ENCODE results near the gene SSPN.

Gene SSPN, protein sequence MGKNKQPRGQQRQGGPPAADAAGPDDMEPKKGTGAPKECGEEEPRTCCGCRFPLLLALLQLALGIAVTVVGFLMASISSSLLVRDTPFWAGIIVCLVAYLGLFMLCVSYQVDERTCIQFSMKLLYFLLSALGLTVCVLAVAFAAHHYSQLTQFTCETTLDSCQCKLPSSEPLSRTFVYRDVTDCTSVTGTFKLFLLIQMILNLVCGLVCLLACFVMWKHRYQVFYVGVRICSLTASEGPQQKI

DNA sequence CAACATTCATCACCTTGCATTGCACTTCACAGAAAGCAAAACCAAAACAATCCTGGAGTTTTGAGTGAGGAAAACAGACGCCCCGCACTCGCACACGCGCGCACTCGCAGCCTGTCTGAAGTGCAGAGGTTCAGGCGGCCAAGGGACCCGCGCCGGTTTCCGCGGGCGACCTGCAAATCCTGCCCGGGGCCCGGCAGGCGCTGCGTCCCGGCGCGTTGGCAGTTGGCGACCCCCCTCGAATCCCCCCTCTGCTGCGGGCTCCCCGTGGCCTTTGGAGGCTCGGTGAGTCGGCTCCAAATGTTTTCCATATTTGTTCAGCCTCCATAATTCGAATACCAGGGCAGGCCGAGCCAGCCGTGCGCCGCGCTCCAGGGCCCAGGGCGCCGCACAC is at the start of gene SSPN:
Gene SSPN, plus strand, starts transcription at position 324 of the 391 bp plus-strand sequence. CDS start 100 bp downstream, outside the sequence.
- Mint-ChIP-seq H3K9me3 (no peaks in the 10 kb centered on the region), H3K27ac (no peak within 1 kb of the TSS), H3K27me3 (ENCODE audit: low read depth, poor library complexity) (peaks cover 54% of the 10 kb centered on the region), H3K4me3 (peak within 1 kb of the TSS; percentile 90), H3K4me1 (no peaks in the 10 kb centered on the region), H3K36me3 (ENCODE audit: low read depth) (no peaks in the 10 kb centered on the region)
- TF ChIP-seq, protein P1, sequence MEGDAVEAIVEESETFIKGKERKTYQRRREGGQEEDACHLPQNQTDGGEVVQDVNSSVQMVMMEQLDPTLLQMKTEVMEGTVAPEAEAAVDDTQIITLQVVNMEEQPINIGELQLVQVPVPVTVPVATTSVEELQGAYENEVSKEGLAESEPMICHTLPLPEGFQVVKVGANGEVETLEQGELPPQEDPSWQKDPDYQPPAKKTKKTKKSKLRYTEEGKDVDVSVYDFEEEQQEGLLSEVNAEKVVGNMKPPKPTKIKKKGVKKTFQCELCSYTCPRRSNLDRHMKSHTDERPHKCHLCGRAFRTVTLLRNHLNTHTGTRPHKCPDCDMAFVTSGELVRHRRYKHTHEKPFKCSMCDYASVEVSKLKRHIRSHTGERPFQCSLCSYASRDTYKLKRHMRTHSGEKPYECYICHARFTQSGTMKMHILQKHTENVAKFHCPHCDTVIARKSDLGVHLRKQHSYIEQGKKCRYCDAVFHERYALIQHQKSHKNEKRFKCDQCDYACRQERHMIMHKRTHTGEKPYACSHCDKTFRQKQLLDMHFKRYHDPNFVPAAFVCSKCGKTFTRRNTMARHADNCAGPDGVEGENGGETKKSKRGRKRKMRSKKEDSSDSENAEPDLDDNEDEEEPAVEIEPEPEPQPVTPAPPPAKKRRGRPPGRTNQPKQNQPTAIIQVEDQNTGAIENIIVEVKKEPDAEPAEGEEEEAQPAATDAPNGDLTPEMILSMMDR (IDR thresholded peaks at IDR 0.05), result no peak
- peak; percentile 63 for DNase-seq

DNA sequence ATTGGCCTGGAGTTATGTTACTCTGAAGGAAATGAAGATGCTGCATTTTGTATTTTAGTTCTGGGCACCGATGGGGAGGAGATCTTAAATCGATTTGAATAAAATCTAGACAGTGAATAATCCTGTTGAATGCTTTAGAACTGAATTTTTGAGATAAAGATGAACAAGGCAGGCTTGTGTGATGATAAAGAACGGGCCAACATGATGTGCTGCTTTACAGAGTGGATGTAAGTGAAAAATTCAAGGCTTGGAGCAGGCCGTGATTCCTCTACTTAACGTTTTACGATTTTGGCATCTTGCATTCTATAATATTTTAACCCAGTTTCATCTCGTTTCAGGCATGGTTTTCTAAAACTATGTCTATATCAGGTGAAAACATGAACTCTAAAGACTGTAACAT is 47.1 kb upstream of the SSPN start:
- Mint-ChIP-seq H3K4me3 (no peak overlapping the region), H3K4me1 (no peaks in the 10 kb centered on the region), H3K9me3 (no peaks in the 10 kb centered on the region), H3K27ac (no peak overlapping the region), H3K27me3 (ENCODE audit: low read depth, poor library complexity) (peaks cover 10% of the 10 kb centered on the region), H3K36me3 (ENCODE audit: low read depth) (no peaks in the 10 kb centered on the region)
- DNase-seq, result no peak
- TF ChIP-seq, protein P1 (IDR thresholded peaks at IDR 0.05), result no peak

DNA sequence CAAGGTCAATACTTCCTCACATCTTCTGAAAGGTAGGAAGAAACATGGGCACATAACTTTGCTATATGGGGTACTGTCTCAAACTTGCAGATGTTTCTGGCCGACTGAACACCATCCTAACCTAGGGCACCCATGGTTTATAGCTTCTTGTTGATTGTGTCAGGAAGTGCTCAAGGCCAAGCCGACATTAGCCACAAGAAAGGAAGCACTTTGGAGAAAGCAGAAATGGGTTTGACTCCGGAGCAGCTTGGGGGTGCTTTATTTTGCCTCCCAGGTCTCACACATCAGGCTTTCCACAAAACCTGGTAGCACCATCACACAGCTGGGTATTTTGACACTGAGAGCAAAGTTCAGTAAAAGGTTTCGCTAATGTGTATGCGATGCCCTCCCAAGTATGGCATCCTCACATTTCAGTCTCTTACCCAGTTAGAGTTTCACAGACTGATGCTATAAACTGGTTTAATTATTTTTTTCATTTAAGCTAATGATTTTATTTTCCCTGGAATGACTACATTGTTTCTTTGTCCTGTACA is 45.3 kb upstream of the SSPN start:
- TF ChIP-seq, protein P1 (IDR thresholded peaks at IDR 0.05), result no peak
- no peak for DNase-seq
- no peaks in the 10 kb centered on the region for H3K36me3 Mint-ChIP-seq (ENCODE audit: low read depth)
- no peak overlapping the region for H3K4me3 Mint-ChIP-seq
- H3K27me3 Mint-ChIP-seq (ENCODE audit: low read depth, poor library complexity), result peaks cover 10% of the 10 kb centered on the region
- no peaks in the 10 kb centered on the region for H3K4me1 Mint-ChIP-seq
- no peak overlapping the region for H3K27ac Mint-ChIP-seq
- H3K9me3 Mint-ChIP-seq, result no peaks in the 10 kb centered on the region

DNA sequence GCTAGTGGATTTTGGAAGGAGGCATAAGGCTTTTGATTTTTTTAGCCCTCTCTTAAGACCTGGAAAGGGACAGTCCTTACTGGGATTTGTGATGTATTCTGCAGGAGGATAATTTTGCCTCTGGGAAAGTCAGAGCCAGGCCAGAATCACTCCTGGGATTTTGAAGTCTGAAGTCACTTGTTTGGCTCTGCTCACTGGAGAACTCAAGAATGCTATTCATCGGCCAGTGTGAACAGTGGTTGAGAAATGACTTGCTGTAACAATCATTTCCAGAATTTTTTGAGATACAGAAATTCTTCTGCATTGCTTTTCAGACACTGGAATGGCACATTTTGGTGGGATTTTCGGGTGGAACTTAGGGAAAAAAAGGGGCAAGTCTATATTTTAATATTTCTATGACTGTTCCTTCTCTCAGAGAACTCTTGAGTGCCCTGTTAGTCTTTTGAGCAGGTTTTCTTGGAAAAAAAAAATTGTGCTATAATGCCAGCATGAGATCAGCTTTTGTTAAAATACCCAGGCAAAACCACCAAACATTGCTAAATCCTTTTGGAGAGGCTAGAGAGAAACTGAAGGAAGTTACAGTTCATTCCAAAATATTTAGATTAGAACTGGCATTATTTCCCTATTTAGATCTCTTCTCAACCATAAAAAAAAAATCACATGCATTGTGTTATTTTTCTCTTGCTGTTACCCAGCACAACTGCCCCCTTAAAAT is 44.5 kb upstream of the SSPN start:
- peaks cover 7% of the 10 kb centered on the region for H3K27me3 Mint-ChIP-seq (ENCODE audit: low read depth, poor library complexity)
- no peaks in the 10 kb centered on the region for H3K36me3 Mint-ChIP-seq (ENCODE audit: low read depth)

DNA sequence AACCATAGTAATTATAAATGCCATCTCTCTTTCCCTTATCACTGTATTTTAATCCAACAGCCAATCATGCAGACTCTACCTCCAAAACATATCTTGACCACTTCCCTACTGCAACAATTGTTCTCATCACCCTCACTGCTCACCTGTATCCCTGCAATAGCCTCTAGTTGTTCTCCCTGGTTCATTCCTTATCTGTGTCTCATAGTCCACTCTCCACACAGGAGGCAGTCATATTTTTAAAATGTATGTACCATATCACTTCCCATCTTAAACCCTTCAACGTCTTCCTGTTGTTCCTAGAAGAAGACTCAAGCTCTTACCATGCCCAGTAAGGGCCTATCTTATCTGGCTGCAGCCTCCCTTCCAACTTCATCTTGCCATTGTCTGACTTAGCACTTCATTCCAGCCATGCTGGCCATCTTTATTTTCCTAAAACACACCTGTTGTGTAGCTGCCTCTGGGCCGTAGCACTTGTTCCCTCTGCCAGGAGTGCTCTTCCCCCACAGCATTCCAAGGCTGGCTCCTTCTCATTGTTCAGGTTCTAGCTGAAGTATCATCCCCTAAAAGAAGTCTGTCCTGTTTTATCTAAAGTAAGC is 42.8 kb upstream of the SSPN start:
- Mint-ChIP-seq H3K4me1 (no peaks in the 10 kb centered on the region), H3K27me3 (ENCODE audit: low read depth, poor library complexity) (peaks cover 4% of the 10 kb centered on the region), H3K27ac (no peak overlapping the region), H3K36me3 (ENCODE audit: low read depth) (no peaks in the 10 kb centered on the region), H3K4me3 (no peak overlapping the region), H3K9me3 (no peaks in the 10 kb centered on the region)
- TF ChIP-seq, protein P1 (IDR thresholded peaks at IDR 0.05), result no peak
- no peak for DNase-seq

More for the DNA sequence above, 44.5 kb upstream of the SSPN start:
- Mint-ChIP-seq H3K4me1 (no peaks in the 10 kb centered on the region), H3K4me3 (no peak overlapping the region), H3K9me3 (no peaks in the 10 kb centered on the region), H3K27ac (no peak overlapping the region)
- TF ChIP-seq, protein P1 (IDR thresholded peaks at IDR 0.05), result no peak
- DNase-seq, result no peak

Data from nephron progenitor cell (in vitro differentiated cells).